Neural crest cell (in vitro differentiated cells): Measurements from ENCODE around the gene HSPA12A. TPM values are rescaled to one million over a fixed set of nuclear protein-coding genes. Genes with fewer than 3 reads are reported as not detected.

Experiments used
- DNase-seq: peaks from one replicate; pipeline ENCODE4 v3.0.0; 2021; ENCODE audit warnings: low read depth, mixed read lengths, low spot score
- H3K27ac Mint-ChIP-seq: one replicate; pipeline ENCODE4 v1.8.0; 2021; ENCODE audit warnings: mild to moderate bottlenecking, mixed read lengths; ENCODE audit not compliant: unreplicated experiment
- H3K27me3 Mint-ChIP-seq: 2 replicates; pipeline ENCODE4 v1.8.0; 2021; ENCODE audit warnings: low read depth, mild to moderate bottlenecking, mixed read lengths
- H3K36me3 Mint-ChIP-seq: 2 replicates; pipeline ENCODE4 v1.8.0; 2021; ENCODE audit warnings: low read depth, mild to moderate bottlenecking, mixed read lengths
- H3K4me1 Mint-ChIP-seq: 2 replicates; pipeline ENCODE4 v1.8.0; 2021; ENCODE audit warnings: mixed read lengths
- H3K4me3 Mint-ChIP-seq: one replicate; pipeline ENCODE4 v1.8.0; 2021; ENCODE audit warnings: mild to moderate bottlenecking, mixed read lengths
- H3K9me3 Mint-ChIP-seq: 2 replicates; pipeline ENCODE4 v1.8.0; 2021; ENCODE audit warnings: mixed read lengths
- total RNA-seq: library from RNA; stranded (reverse); gene quantifications from 2 replicates; pipeline ENCODE4 v1.2.1, GENCODE V29; 2021
- TF ChIP-seq, protein P1 (sequence below): fragments of 200-600 bp; sonication (generic); conservative IDR thresholded peaks from 2 replicates; pipeline ENCODE4 v1.5.0; 2021; ENCODE audit warnings: antibody characterized with exemption, mild to moderate bottlenecking

The HSPA12A gene
- total RNA-seq, 1 donor from 2014 or later, result 7.4 TPM

GRCh38 chr10:116707981-116708380 is 34.4 kb downstream of the HSPA12A start:
- TF ChIP-seq, protein P1, sequence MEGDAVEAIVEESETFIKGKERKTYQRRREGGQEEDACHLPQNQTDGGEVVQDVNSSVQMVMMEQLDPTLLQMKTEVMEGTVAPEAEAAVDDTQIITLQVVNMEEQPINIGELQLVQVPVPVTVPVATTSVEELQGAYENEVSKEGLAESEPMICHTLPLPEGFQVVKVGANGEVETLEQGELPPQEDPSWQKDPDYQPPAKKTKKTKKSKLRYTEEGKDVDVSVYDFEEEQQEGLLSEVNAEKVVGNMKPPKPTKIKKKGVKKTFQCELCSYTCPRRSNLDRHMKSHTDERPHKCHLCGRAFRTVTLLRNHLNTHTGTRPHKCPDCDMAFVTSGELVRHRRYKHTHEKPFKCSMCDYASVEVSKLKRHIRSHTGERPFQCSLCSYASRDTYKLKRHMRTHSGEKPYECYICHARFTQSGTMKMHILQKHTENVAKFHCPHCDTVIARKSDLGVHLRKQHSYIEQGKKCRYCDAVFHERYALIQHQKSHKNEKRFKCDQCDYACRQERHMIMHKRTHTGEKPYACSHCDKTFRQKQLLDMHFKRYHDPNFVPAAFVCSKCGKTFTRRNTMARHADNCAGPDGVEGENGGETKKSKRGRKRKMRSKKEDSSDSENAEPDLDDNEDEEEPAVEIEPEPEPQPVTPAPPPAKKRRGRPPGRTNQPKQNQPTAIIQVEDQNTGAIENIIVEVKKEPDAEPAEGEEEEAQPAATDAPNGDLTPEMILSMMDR, result no peak
- DNase-seq, result no peak
- H3K9me3 Mint-ChIP-seq, result no peaks in the 10 kb centered on the region
- H3K36me3 Mint-ChIP-seq, result no peaks in the 10 kb centered on the region
- H3K4me1 Mint-ChIP-seq, result no peaks in the 10 kb centered on the region
- no peak overlapping the region for H3K27ac Mint-ChIP-seq
- H3K27me3 Mint-ChIP-seq, result no peaks in the 10 kb centered on the region
- no peak overlapping the region for H3K4me3 Mint-ChIP-seq

DNA sequence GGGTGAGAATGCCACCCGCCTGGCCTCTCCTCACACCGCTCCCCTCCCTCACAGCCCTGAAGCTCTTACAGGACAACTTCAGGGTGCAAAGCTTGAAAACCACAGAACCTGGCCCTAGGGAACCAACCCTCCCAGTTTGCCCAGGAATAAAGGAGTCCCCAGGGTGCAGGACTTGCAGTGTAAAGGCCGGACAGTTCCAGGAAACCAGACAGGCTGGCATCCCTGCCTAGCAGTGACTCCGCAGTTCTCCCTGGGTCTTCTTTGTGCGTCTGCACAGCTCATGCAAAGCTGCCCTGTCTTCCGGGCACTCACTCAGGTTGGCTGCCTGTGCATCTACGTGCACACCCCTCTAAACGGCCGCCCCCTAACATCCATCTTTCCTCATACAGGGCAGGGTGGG is 36.1 kb downstream of the HSPA12A start:
- Mint-ChIP-seq H3K36me3 (no peaks in the 10 kb centered on the region), H3K27ac (no peak overlapping the region), H3K27me3 (no peaks in the 10 kb centered on the region), H3K9me3 (no peaks in the 10 kb centered on the region), H3K4me1 (no peaks in the 10 kb centered on the region), H3K4me3 (no peak overlapping the region)
- TF ChIP-seq, protein P1, result no peak
- DNase-seq, result no peak

DNA sequence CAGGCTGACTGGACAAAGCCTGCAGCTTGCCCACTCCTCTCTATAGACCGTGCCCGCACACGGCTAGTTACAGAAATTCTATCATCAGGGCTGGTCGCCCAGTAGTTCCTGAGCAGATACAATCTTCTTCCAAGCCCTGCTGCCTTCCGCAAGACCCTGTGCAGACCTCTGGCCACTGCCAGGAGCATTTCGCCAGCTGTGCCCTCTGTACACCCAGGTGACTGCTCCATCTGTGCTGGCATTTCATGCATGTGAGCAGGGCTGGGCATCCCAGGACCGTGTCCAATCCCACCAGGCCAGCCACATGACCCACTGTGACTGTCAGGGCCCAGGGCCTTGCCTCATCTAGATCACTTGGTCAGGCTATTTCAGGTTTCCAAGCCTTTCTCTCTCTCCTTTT is 36.9 kb downstream of the HSPA12A start:
- Mint-ChIP-seq H3K27ac (no peak overlapping the region), H3K36me3 (no peaks in the 10 kb centered on the region), H3K9me3 (no peaks in the 10 kb centered on the region), H3K27me3 (no peaks in the 10 kb centered on the region), H3K4me1 (no peaks in the 10 kb centered on the region), H3K4me3 (no peak overlapping the region)
- TF ChIP-seq, protein P1, result no peak
- no peak for DNase-seq

GRCh38 chr10:116704926-116705325 is 37.4 kb downstream of the HSPA12A start:
- Mint-ChIP-seq H3K4me3 (no peak overlapping the region), H3K9me3 (no peaks in the 10 kb centered on the region), H3K4me1 (no peaks in the 10 kb centered on the region), H3K27me3 (no peaks in the 10 kb centered on the region), H3K36me3 (no peaks in the 10 kb centered on the region), H3K27ac (no peak overlapping the region)
- TF ChIP-seq, protein P1, result no peak
- no peak for DNase-seq

DNA sequence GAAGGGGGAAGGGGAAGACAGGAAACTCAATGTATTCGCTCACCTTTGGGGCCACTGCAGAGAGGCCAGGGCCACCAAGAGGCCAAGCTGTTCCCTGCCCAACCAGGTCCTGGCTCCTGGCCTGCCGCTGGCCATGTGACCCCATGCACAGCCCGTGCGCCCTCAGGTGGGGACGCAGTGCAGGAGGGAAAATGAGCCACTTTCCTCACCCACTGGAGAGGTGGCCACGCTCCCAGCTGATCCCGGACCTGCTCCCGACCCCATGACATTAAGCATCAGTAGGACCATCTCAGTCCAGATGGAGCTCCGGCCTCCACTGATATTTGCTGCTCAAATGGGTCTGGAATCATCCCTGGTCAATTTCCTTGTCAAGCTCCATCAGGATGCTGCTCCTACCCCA is 40.2 kb downstream of the HSPA12A start:
- H3K36me3 Mint-ChIP-seq, result no peaks in the 10 kb centered on the region

More for the DNA sequence above, 40.2 kb downstream of the HSPA12A start:
- TF ChIP-seq, protein P1, result no peak
- DNase-seq, result no peak
- Mint-ChIP-seq H3K27me3 (no peaks in the 10 kb centered on the region), H3K9me3 (no peaks in the 10 kb centered on the region), H3K4me3 (no peak overlapping the region), H3K4me1 (peaks cover 5% of the 10 kb centered on the region), H3K27ac (no peak overlapping the region)
